Right lobe of liver (tissue), 4 donors: ENCODE data around the gene AMMECR1.

ENCODE experiments used
- CTCF ChIP-seq, 4 donors: fragments of 200-600 bp in 3 of 4; fragments of 450-650 bp in 1 of 4; IDR thresholded peaks; one replicate each; pipeline versions ENCODE4 v1.5.1 to v1.8.0; 2016 to 2022; ENCODE audit warnings: antibody characterized with exemption in 4 of 4, mild to moderate bottlenecking in 2 of 4
- POLR2A ChIP-seq: fragments of 450-650 bp; IDR thresholded peaks from one replicate; pipeline ENCODE4 v1.6.1; 2017; ENCODE audit warnings: antibody characterized with exemption, mild to moderate bottlenecking
- donor health status: DM: no; HTN: no; CAD: no.
- donor health status: DM: no; HTN: no; CAD: no.
- donor health status: DM: no; HTN: yes; CAD: no.

GRCh38 chrX:110226931-110227330 lies 91.0 kb downstream of the AMMECR1 start:
- TF ChIP-seq CTCF (IDR thresholded peaks at IDR 0.05), result no peak
- no peak for TF ChIP-seq POLR2A
